Neural cell (in vitro differentiated cells): ENCODE results near the gene GPR158. TPM values are rescaled to one million over a fixed set of nuclear protein-coding genes. Genes with fewer than 3 reads are reported as not detected.

Source experiments
- H2AFZ ChIP-seq: fragments of 200-600, 300-800 bp; sonication (generic), shearing (Covaris generic); 2 replicates; pipeline ENCODE4 v1.6.0; 2014; ENCODE audit warnings: low read depth, mild to moderate bottlenecking, antibody characterized with exemption, low read length, moderate library complexity
- H3F3A ChIP-seq: fragments of 200-600 bp; shearing (Covaris generic); 2 replicates; pipeline ENCODE4 v1.6.1; 2016; ENCODE audit warnings: mild to moderate bottlenecking, moderate library complexity, mixed read lengths, antibody characterized with exemption, low read length; ENCODE audit not compliant: insufficient read depth, poor library complexity, severe bottlenecking
- H3K27ac ChIP-seq: fragments of 200-600, 300-800 bp; sonication (generic), shearing (Covaris generic); 2 replicates; pipeline ENCODE4 v1.5.1; 2014; ENCODE audit warnings: mild to moderate bottlenecking, low read length, moderate library complexity
- H3K27me3 ChIP-seq: fragments of 300-800, 200-600 bp; sonication (generic), shearing (Covaris generic); 2 replicates; pipeline ENCODE4 v1.6.0; 2014; ENCODE audit warnings: mild to moderate bottlenecking, low read depth, low read length, moderate library complexity; ENCODE audit not compliant: insufficient read depth
- H3K36me3 ChIP-seq: fragments of 300-800, 200-600 bp; sonication (generic), shearing (Covaris generic); 2 replicates; pipeline ENCODE4 v1.5.1; 2014; ENCODE audit warnings: mild to moderate bottlenecking, antibody characterized with exemption, low read length, moderate library complexity; ENCODE audit not compliant: insufficient read depth
- H3K4me2 ChIP-seq: fragments of 300-800, 200-600 bp; sonication (generic), shearing (Covaris generic); 2 replicates; pipeline ENCODE4 v1.6.0; 2014; ENCODE audit warnings: mild to moderate bottlenecking, low read length
- H3K4me3 ChIP-seq: fragments of 300-800, 200-600 bp; sonication (generic), shearing (Covaris generic); 2 replicates; pipeline ENCODE4 v1.5.1; 2014; ENCODE audit warnings: mild to moderate bottlenecking, low read length, moderate library complexity
- H3K79me2 ChIP-seq: fragments of 200-600 bp; shearing (Covaris generic); replicated peaks from 2 replicates; pipeline ENCODE4 v1.6.0; 2014; ENCODE audit warnings: mild to moderate bottlenecking, low read length, moderate library complexity; ENCODE audit not compliant: insufficient read depth
- H3K9ac ChIP-seq: fragments of 300-800, 200-600 bp; sonication (generic), shearing (Covaris generic); 2 replicates; pipeline ENCODE4 v1.6.1; 2016; ENCODE audit warnings: mild to moderate bottlenecking, low read length, mixed read lengths
- H3K9me2 ChIP-seq: fragments of 200-600 bp; shearing (Covaris generic); 2 replicates; pipeline ENCODE4 v1.6.1; 2016; ENCODE audit warnings: mild to moderate bottlenecking, low read length, mixed read lengths; ENCODE audit not compliant: insufficient read depth
- H3K9me3 ChIP-seq: fragments of 200-600, 300-800 bp; sonication (generic), shearing (Covaris generic); 2 replicates; pipeline ENCODE4 v1.6.1; 2016; ENCODE audit warnings: mild to moderate bottlenecking, mixed run types, low read length, moderate library complexity, mixed read lengths
- H4K20me1 ChIP-seq: fragments of 200-600 bp; shearing (Covaris generic); 2 replicates; pipeline ENCODE4 v1.6.1; 2016; ENCODE audit warnings: mild to moderate bottlenecking, mixed run types; ENCODE audit not compliant: insufficient read depth
- EP300 ChIP-seq: fragments of 450-650 bp; conservative IDR thresholded peaks from 2 replicates; pipeline ENCODE4 v1.6.1; 2014; ENCODE audit warnings: antibody characterized with exemption, mild to moderate bottlenecking, moderate library complexity; ENCODE audit not compliant: poor library complexity, severe bottlenecking
- EZH2 ChIP-seq: fragments of 200-600, 300-800 bp; shearing (Covaris generic), sonication (generic); IDR thresholded peaks from 2 replicates; pipeline ENCODE4 v1.6.1; 2014; ENCODE audit warnings: antibody characterized with exemption, low read length, borderline replicate concordance, mild to moderate bottlenecking; ENCODE audit not compliant: insufficient read depth, poor library complexity, severe bottlenecking
- MXI1 ChIP-seq: fragments of 450-650 bp; conservative IDR thresholded peaks from 2 replicates; pipeline ENCODE4 v1.6.1; 2014; ENCODE audit warnings: antibody characterized with exemption, mild to moderate bottlenecking; ENCODE audit not compliant: poor library complexity, severe bottlenecking
- POLR2AphosphoS5 ChIP-seq: IDR thresholded peaks from 2 replicates; pipeline ENCODE4 v1.6.1; 2012
- RAD21 ChIP-seq: fragments of 450-650 bp; conservative IDR thresholded peaks from 2 replicates; pipeline ENCODE4 v1.6.1; 2014; ENCODE audit warnings: antibody characterized with exemption, mild to moderate bottlenecking, moderate library complexity
- SMC3 ChIP-seq: fragments of 450-650 bp; conservative IDR thresholded peaks from 2 replicates; pipeline ENCODE4 v1.6.1; 2014; ENCODE audit warnings: antibody characterized with exemption, mild to moderate bottlenecking, moderate library complexity; ENCODE audit not compliant: poor library complexity
- TAF1 ChIP-seq: IDR thresholded peaks from 2 replicates; pipeline ENCODE4 v1.6.1; 2012; ENCODE audit warnings: low read depth
- polyA plus RNA-seq: library from polyadenylated mRNA; depleted of rRNA; stranded (reverse); fragments of >200 nt; gene quantifications from 2 replicates; pipeline ENCODE4 v1.2.3, GENCODE V29; 2014
- TF ChIP-seq, protein P1 (sequence below): IDR thresholded peaks from 2 replicates; pipeline ENCODE4 v1.6.1; 2012; ENCODE audit warnings: borderline replicate concordance
- TF ChIP-seq, protein P2 (sequence below): fragments of 450-650 bp; IDR thresholded peaks from 2 replicates; pipeline ENCODE4 v1.5.1; 2014; ENCODE audit warnings: antibody characterized with exemption, mild to moderate bottlenecking, moderate library complexity; ENCODE audit not compliant: poor library complexity, severe bottlenecking

The GPR158 gene
- polyA plus RNA-seq, 1 donor from 2014 or later: 2.1 TPM

DNA sequence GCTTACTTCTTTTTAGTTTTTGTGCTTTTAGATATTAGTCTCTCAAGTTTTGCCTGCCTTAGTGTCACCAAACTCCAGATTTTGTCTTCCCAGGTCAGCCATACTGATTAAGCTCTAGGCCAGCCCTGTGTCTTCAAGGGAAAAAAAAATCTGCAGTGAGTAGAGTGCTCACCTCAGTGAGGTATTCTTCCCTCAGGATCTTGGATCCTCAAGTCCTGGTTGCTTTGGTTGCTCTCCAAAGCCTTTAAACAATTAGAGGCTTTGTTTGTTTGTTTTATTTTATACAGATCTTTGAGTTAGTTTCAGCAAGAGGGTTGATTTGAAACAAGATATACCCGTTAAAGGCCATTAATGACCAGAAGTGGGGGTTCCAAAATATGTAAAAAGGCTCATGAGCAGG is 165.2 kb downstream of the GPR158 start:
- H3K4me3 ChIP-seq: no peak overlapping the region
- TF ChIP-seq TAF1 (no peak), MXI1 (no peak), SMC3 (no peak), EZH2 (no peak), RAD21 (no peak), EP300 (no peak), POLR2AphosphoS5 (no peak)
- TF ChIP-seq, protein P1, sequence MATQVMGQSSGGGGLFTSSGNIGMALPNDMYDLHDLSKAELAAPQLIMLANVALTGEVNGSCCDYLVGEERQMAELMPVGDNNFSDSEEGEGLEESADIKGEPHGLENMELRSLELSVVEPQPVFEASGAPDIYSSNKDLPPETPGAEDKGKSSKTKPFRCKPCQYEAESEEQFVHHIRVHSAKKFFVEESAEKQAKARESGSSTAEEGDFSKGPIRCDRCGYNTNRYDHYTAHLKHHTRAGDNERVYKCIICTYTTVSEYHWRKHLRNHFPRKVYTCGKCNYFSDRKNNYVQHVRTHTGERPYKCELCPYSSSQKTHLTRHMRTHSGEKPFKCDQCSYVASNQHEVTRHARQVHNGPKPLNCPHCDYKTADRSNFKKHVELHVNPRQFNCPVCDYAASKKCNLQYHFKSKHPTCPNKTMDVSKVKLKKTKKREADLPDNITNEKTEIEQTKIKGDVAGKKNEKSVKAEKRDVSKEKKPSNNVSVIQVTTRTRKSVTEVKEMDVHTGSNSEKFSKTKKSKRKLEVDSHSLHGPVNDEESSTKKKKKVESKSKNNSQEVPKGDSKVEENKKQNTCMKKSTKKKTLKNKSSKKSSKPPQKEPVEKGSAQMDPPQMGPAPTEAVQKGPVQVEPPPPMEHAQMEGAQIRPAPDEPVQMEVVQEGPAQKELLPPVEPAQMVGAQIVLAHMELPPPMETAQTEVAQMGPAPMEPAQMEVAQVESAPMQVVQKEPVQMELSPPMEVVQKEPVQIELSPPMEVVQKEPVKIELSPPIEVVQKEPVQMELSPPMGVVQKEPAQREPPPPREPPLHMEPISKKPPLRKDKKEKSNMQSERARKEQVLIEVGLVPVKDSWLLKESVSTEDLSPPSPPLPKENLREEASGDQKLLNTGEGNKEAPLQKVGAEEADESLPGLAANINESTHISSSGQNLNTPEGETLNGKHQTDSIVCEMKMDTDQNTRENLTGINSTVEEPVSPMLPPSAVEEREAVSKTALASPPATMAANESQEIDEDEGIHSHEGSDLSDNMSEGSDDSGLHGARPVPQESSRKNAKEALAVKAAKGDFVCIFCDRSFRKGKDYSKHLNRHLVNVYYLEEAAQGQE: no peak
- TF ChIP-seq, protein P2, sequence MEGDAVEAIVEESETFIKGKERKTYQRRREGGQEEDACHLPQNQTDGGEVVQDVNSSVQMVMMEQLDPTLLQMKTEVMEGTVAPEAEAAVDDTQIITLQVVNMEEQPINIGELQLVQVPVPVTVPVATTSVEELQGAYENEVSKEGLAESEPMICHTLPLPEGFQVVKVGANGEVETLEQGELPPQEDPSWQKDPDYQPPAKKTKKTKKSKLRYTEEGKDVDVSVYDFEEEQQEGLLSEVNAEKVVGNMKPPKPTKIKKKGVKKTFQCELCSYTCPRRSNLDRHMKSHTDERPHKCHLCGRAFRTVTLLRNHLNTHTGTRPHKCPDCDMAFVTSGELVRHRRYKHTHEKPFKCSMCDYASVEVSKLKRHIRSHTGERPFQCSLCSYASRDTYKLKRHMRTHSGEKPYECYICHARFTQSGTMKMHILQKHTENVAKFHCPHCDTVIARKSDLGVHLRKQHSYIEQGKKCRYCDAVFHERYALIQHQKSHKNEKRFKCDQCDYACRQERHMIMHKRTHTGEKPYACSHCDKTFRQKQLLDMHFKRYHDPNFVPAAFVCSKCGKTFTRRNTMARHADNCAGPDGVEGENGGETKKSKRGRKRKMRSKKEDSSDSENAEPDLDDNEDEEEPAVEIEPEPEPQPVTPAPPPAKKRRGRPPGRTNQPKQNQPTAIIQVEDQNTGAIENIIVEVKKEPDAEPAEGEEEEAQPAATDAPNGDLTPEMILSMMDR: no peak
- no peaks in the 10 kb centered on the region for H3K36me3 ChIP-seq
- no peaks in the 10 kb centered on the region for H3K9me2 ChIP-seq
- no peaks in the 10 kb centered on the region for H3F3A ChIP-seq
- no peaks in the 10 kb centered on the region for H3K27me3 ChIP-seq
- H3K4me2 ChIP-seq: no peak overlapping the region
- H3K9me3 ChIP-seq: no peaks in the 10 kb centered on the region
- H3K79me2 ChIP-seq: no peaks in the 10 kb centered on the region
- H3K27ac ChIP-seq: no peak overlapping the region
- no peak overlapping the region for H3K9ac ChIP-seq
- H4K20me1 ChIP-seq: no peaks in the 10 kb centered on the region
- H2AFZ ChIP-seq: no peak overlapping the region

DNA sequence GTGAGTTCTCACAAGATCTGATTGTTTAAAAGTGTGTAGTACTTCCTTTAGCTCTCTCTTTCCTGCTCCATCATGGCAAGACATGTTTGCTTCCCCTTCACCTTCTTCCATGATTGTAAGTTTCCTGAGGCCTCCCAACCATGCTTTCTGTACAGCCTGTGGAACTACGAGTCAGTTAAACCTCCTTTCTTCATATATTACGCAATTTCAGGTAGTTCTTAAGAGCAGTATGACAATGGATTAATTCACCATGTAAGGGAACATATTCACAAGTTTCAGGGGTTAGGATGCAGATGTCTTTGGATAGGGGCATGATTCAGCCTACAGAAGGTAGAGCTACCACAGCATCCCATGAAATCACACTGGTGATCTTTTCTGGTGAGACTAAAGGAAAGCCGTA is 174.7 kb downstream of the GPR158 start:
- TF ChIP-seq TAF1 (no peak), RAD21 (no peak), POLR2AphosphoS5 (no peak), MXI1 (no peak), SMC3 (no peak), EZH2 (no peak), EP300 (no peak)
- TF ChIP-seq, protein P2: no peak
- TF ChIP-seq, protein P1: no peak
- no peaks in the 10 kb centered on the region for H3K36me3 ChIP-seq
- no peak overlapping the region for H3K27ac ChIP-seq
- H3K9me2 ChIP-seq: no peaks in the 10 kb centered on the region
- no peak overlapping the region for H3K4me3 ChIP-seq
- no peaks in the 10 kb centered on the region for H3K9me3 ChIP-seq
- H3F3A ChIP-seq: no peaks in the 10 kb centered on the region
- H2AFZ ChIP-seq: no peak overlapping the region
- no peak overlapping the region for H3K9ac ChIP-seq
- no peaks in the 10 kb centered on the region for H3K79me2 ChIP-seq
- H3K4me2 ChIP-seq: no peak overlapping the region
- no peaks in the 10 kb centered on the region for H3K27me3 ChIP-seq
- H4K20me1 ChIP-seq: no peaks in the 10 kb centered on the region
